DND-41 (cell line): ENCODE results near the gene LMAN2.

Experiments used
- ATAC-seq: fragments of 200-7000 bp; cut with Tn5 transposase; 3 replicates; pipeline ENCODE4 v1.9.1; 2021; ENCODE audit warnings: low read depth; ENCODE audit not compliant: insufficient read depth
- DNase-seq: peaks from one replicate; pipeline ENCODE4 v3.0.0-alpha.2; 2020
- H2AFZ ChIP-seq: 2 replicates; pipeline ENCODE4 v1.6.0; 2012; ENCODE audit warnings: low read depth, low read length
- H3K27ac ChIP-seq: 2 replicates; pipeline ENCODE4 v1.5.1; 2012; ENCODE audit warnings: low read length, inconsistent platforms
- H3K27me3 ChIP-seq: fragments of 200-600 bp; sonication (generic); 2 replicates; pipeline ENCODE4 v1.6.0; 2012; ENCODE audit warnings: low read length, mild to moderate bottlenecking, inconsistent platforms; ENCODE audit not compliant: insufficient read depth, poor library complexity
- H3K36me3 ChIP-seq: 2 replicates; pipeline ENCODE4 v1.5.1; 2012; ENCODE audit warnings: low read length, inconsistent platforms; ENCODE audit not compliant: insufficient read depth
- H3K4me1 ChIP-seq: 2 replicates; pipeline ENCODE4 v1.5.1; 2012; ENCODE audit warnings: mild to moderate bottlenecking, low read length; ENCODE audit not compliant: insufficient read depth
- H3K4me2 ChIP-seq: 2 replicates; pipeline ENCODE4 v1.6.0; 2012; ENCODE audit warnings: mild to moderate bottlenecking, moderate library complexity, low read length, inconsistent platforms; ENCODE audit not compliant: insufficient read depth
- H3K4me3 ChIP-seq, 2 experiments: fragments of 200-600 bp in 1 of 2; shearing (Covaris generic) in 1 of 2; 2 replicates each; pipeline ENCODE4 v1.5.1; 2012 to 2016; ENCODE audit warnings: inconsistent platforms in 2 of 2, low read length in 2 of 2, mild to moderate bottlenecking in 2 of 2, low read depth in 1 of 2, moderate library complexity in 1 of 2
- H3K79me2 ChIP-seq: 2 replicates; pipeline ENCODE4 v1.6.0; 2012; ENCODE audit warnings: low read length, inconsistent platforms; ENCODE audit not compliant: insufficient read depth
- H3K9ac ChIP-seq: 2 replicates; pipeline ENCODE4 v1.6.0; 2012; ENCODE audit warnings: low read depth, mild to moderate bottlenecking, inconsistent platforms, low read length, moderate library complexity
- H3K9me3 ChIP-seq: 2 replicates; pipeline ENCODE4 v1.5.1; 2012; ENCODE audit warnings: low read length, moderate library complexity, mild to moderate bottlenecking, inconsistent platforms; ENCODE audit not compliant: insufficient read depth, severe bottlenecking
- H4K20me1 ChIP-seq: 2 replicates; pipeline ENCODE4 v1.6.0; 2012; ENCODE audit warnings: low read length; ENCODE audit not compliant: insufficient read depth
- CTCF ChIP-seq: IDR thresholded peaks from 2 replicates; pipeline ENCODE4 v1.5.1; 2012; ENCODE audit warnings: borderline replicate concordance, low read length, moderate library complexity, mild to moderate bottlenecking; ENCODE audit not compliant: poor library complexity, severe bottlenecking; ENCODE audit errors: extremely low read depth
- EZH2 ChIP-seq: IDR thresholded peaks from 3 replicates; pipeline ENCODE4 v1.6.1; 2012; ENCODE audit warnings: borderline replicate concordance, low read depth, mild to moderate bottlenecking, moderate library complexity, low read length, inconsistent platforms; ENCODE audit not compliant: severe bottlenecking

LMAN2 gene

GRCh38 chr5:177351392-177352329 lies at the start of gene LMAN2:
Gene LMAN2, minus strand, starts transcription at chr5:177351668. Its CDS starts 21 bp downstream, at chr5:177351647.
- peak within 1 kb of the TSS; percentile 75 to 89 for H3K4me3 ChIP-seq
- H3K79me2 ChIP-seq, result peaks cover 48% of the 10 kb centered on the region
- H3K4me1 ChIP-seq, result peaks cover 45% of the 10 kb centered on the region
- ATAC-seq (peak; percentile 99), DNase-seq (peak; percentile 96)
- no peak for TF ChIP-seq EZH2
- no peak for TF ChIP-seq CTCF
- peak within 1 kb of the TSS; percentile 78 for H3K9ac ChIP-seq
- H2AFZ ChIP-seq, result peak within 1 kb of the TSS; percentile 91
- peaks cover 16% of the 10 kb centered on the region for H4K20me1 ChIP-seq
- H3K27me3 ChIP-seq, result no peaks in the 10 kb centered on the region
- H3K36me3 ChIP-seq, result peaks cover 30% of the 10 kb centered on the region
- H3K4me2 ChIP-seq, result peak within 1 kb of the TSS; percentile 96
- peak within 1 kb of the TSS; percentile 95 for H3K27ac ChIP-seq
- no peaks in the 10 kb centered on the region for H3K9me3 ChIP-seq

DNA sequence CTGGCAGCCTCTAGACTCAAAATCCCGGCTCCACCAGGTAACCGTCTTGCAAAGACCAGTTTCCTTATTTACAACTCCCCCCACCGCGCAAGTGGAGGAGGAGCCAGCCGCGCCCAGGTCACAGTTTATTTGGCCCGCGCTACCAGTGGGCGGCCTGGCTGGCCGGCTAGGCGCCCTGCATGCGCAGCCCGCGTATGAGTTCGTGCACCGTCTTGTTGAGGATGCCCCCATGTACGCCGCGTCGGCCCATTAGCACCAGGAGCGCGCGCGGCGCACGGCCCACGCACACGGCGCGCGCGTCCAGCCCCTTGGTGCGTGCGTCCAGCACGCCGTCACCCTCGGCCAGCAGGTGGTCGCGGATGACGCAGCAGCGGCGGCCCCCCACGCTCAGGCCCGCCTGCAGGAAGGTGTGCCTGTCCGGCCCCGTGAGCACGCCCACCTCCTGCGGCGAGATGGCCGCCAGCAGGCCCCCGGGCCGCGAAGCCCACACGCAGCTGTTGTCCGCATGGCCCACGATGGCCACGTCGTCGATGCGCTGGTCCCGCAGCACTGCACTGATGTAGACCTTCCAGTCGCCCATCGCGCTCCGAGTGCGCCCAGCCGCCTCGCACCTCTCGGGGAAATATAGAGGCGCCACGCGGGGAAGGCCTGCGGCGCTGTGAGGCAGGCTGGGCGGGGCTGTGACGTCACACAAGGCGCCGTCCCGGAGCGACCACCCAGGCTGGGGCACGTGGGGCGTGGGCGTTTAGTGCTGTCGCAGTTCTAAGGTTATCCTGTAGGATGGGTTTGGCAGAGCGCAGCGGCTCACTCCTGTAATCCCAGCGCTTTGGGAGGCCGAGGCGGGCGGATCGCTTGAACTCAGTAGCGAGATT lies 48.8 kb upstream of the LMAN2 start, which contains the start of gene PFN3:
Gene PFN3 (minus strand): TSS at position 665 of the 872 bp plus-strand sequence. CDS start 85 bp downstream, at position 580.
- H2AFZ ChIP-seq, result no peak within 1 kb of the TSS
- H3K4me2 ChIP-seq, result no peak within 1 kb of the TSS
- DNase-seq, result no peak
- TF ChIP-seq EZH2, result no peak
- no peak for TF ChIP-seq CTCF
- no peak within 1 kb of the TSS for H3K27ac ChIP-seq
- H3K9ac ChIP-seq, result no peak within 1 kb of the TSS
- H3K4me3 ChIP-seq, result no peak within 1 kb of the TSS
- ATAC-seq, result no peak
- peaks cover 38% of the 10 kb centered on the region for H3K27me3 ChIP-seq
- no peaks in the 10 kb centered on the region for H3K79me2 ChIP-seq
- no peaks in the 10 kb centered on the region for H3K36me3 ChIP-seq
- H4K20me1 ChIP-seq, result peaks cover 34% of the 10 kb centered on the region
- no peaks in the 10 kb centered on the region for H3K9me3 ChIP-seq
- peaks cover 19% of the 10 kb centered on the region for H3K4me1 ChIP-seq

- DNase-seq, result no peak
- TF ChIP-seq CTCF (no peak), EZH2 (no peak)
- Histone ChIP-seq H3K27ac (no peak overlapping the region), H3K9ac (no peak overlapping the region), H3K4me3 (no peak overlapping the region), H4K20me1 (peaks cover 13% of the 10 kb centered on the region), H3K79me2 (no peaks in the 10 kb centered on the region), H3K36me3 (no peaks in the 10 kb centered on the region), H2AFZ (no peak overlapping the region), H3K27me3 (peaks cover 15% of the 10 kb centered on the region), H3K9me3 (no peaks in the 10 kb centered on the region), H3K4me1 (no peaks in the 10 kb centered on the region), H3K4me2 (no peak overlapping the region)
- ATAC-seq, result no peak
Measured at GRCh38 chr5:177397875-177398390, 46.5 kb upstream of the LMAN2 start.
